Lower leg skin (tissue), 4 donors: ENCODE results near the gene ZNF160. TPM values are rescaled to one million over a fixed set of nuclear protein-coding genes. Genes with fewer than 3 reads are reported as not detected.
"Not testable (repeated sequence)": the region's sequence is repeated elsewhere in the genome, so short reads cannot be mapped to it uniquely, and the experiment has no call there.

Source experiments
- DNase-seq, 2 donors: peaks; one replicate each; pipeline ENCODE4 v3.0.0-alpha.2; 2019; ENCODE audit warnings: low spot score in 2 of 2
- H3K4me3 ChIP-seq: fragments of 200-600 bp; sonication (generic); 2 replicates; pipeline ENCODE4 v1.5.1; 2017; ENCODE audit warnings: mild to moderate bottlenecking, low read depth; ENCODE audit not compliant: poor library complexity, severe bottlenecking
- CTCF ChIP-seq, 3 donors: fragments of 450-650 bp; IDR thresholded peaks; one replicate each; pipeline ENCODE4 v1.5.1; 2016; ENCODE audit warnings: antibody characterized with exemption in 3 of 3, mild to moderate bottlenecking in 3 of 3, moderate library complexity in 2 of 3
- POLR2A ChIP-seq, 2 donors: fragments of 450-650 bp; IDR thresholded peaks; one replicate each; pipeline ENCODE4 v1.6.1; 2016 to 2017; ENCODE audit warnings: antibody characterized with exemption in 2 of 2, mild to moderate bottlenecking in 1 of 2, moderate library complexity in 1 of 2
- WGBS, 2 donors: methylation state at CpG; one replicate each; pipeline ENCODE4 v1.1.5; 2018; 5-methylcytosine and 5-hydroxymethylcytosine counted together
- intact Hi-C: fragments of 100-400 bp; cut with DNase I; formaldehyde crosslinking; loops from one replicate; pipeline ENCODE4 v1.15.0; 2023; ENCODE audit warnings: low total_unique reads
- total RNA-seq, 4 donors: library from RNA; depleted of rRNA; stranded (reverse); fragments of >200 nt; gene quantifications; one replicate each; pipeline ENCODE4 v1.1.0, GENCODE V29; 2016

ZNF160 gene
- total RNA-seq, 4 donors from 2014 or later = 22.6 to 38.0 (median 27.4) TPM

DNA sequence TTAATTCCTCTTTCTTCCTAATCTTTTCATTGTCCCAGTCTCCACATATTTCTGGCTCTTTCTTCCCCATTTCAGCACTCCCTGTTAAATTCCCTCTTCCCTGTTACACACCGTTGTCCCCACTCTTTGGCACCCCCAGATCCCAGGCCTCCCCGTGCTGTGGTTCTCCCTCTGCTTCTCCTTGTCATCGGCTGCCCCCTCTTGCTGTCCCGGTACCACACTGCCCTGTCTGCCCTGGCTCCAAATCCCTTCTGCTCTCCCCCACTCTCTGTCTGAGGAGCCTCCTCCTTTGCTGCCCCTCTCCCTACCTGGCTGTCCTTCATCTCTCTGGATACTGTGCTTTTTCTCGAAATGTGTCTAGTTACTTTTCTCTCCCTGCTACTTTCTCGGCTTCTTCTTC lies 28.5 kb upstream of the ZNF160 start:
- 28 to 35% methylated on average over 6 of the region's 6 CpGs for WGBS, 2 donors
- intact Hi-C loops = no loop called here
- no peak for DNase-seq
- TF ChIP-seq POLR2A (IDR thresholded peaks at IDR 0.05) (no peak), CTCF (IDR thresholded peaks at IDR 0.05) (no peak)
- H3K4me3 ChIP-seq = no peak overlapping the region

DNA sequence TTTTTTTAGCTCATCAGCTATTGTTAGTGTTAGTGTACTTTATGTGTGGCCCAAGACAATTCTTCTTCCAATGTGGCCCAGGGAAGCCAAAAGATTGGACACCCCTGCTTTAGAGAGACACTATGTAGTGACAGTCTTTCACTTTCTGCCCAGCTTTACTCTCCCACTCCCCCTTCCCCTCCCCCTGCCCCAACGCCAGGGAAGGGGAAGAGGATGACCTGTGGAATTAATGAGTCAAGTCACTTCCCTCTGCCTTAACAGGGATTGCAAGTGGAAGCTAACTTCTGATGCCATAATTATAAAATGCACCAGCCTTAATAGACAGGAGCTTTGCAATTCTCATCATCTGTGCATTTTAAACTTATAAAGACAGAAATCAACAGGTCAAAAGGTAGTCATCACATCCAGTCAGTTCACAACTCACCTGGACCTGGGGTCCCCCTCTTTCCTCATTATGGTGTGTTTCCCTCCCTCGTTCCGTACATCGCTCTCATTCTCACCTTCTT lies 27.9 kb upstream of the ZNF160 start:
- intact Hi-C loops = no loop called here
- no peak for DNase-seq
- H3K4me3 ChIP-seq = no peak overlapping the region
- no peak for TF ChIP-seq CTCF (IDR thresholded peaks at IDR 0.05)
- no peak for TF ChIP-seq POLR2A (IDR thresholded peaks at IDR 0.05)
- 76 to 92% methylated on average over 4 of the region's 4 CpGs for WGBS, 2 donors

- intact Hi-C loops = no loop called here
- no peak for DNase-seq
- H3K4me3 ChIP-seq = no peak overlapping the region
- WGBS, 2 donors = 77 to 79% methylated on average over 7 of the region's 7 CpGs
- TF ChIP-seq POLR2A (IDR thresholded peaks at IDR 0.05) = no peak
- TF ChIP-seq CTCF (IDR thresholded peaks at IDR 0.05) = no peak
These were observed 27.3 kb upstream of the ZNF160 start for GRCh38 chr19:53130506-53130905.

DNA sequence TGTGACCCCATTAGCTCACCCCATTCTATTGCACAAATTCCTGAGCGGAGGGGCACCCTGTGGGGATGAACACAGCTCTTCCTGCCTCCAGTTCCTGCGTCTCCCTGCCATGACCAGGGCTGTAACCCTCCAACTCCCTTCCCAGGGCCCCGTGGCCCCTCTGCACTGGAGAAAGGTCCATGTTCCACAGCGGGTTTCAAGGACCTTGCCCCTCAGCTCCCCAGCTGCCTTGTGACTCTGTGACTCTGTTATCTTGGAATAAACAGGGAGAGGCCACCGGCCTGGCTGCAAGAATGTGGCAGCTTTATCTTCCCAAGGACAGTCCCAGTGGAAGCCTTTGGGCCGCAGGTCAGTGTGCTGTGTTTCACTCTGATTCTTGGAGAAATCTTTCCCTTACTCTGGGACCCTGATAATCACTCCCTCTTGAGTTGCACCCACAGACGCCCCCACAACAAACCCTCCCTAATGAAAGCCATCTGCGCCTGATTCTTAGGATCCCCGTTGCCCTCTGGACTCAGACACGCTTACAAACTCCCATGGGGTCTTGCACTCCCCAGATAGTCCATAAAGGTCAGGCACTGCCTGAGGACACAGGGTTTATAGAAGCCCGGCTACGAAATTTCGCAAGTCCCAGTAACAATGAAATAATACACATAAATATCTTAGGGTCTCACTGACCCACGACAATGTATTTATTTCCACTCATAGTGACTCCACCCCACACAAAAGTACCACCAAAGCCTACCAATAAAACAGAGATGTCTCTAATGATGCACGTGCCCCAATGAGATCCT lies 23.7 kb upstream of the ZNF160 start:
- intact Hi-C loops, H3K4me3 ChIP-seq, DNase-seq: not testable (repeated sequence)
- WGBS, 2 donors = 69 to 86% methylated on average over 9 of the region's 15 CpGs

DNA sequence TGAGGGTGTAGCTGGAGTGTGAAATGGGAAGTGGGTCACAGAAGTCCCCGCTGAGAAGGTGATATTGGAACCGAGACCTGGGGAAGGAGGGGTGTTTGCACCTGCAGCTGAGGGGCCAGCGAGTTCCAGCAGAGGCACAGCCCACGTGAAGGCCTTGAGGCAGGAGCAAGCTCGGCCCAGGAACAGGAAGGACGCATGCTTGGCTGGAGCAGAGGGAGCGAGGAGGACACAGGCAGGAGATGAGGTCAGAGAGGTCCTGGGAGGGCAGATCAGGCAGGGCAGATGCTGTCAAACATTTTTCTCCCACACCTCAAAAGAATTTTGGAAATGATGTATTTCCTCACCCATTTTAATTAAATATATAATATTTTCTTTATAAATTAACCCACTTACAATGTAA lies 20.2 kb upstream of the ZNF160 start:
- 87 to 89% methylated on average over 7 of the region's 7 CpGs for WGBS, 2 donors
- no peak for TF ChIP-seq POLR2A (IDR thresholded peaks at IDR 0.05)
- no peak for TF ChIP-seq CTCF (IDR thresholded peaks at IDR 0.05)
- no peak overlapping the region for H3K4me3 ChIP-seq
- DNase-seq = no peak
- intact Hi-C loops = no loop called here

DNA sequence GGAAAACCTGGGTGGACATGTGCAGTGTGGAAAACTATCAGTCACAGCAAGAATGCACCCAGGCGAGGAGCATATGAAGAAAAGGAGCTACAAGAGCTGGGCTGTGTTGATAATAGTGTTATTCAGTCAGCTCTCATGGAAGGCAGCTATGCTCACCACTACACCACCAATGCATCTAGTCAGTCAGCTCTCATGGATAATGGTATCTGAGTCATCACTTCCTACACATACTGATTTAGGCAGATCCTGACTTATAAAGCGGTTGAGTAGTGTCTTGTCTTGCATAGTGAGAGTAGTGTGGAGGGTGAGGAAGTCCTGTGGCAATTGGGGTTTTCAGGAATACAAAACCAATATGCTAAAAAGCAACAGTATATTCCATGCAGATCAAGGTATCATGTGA lies 9.1 kb upstream of the ZNF160 start:
- no peak overlapping the region for H3K4me3 ChIP-seq
- intact Hi-C loops = no loop called here
- DNase-seq = no peak
- 98 to 100% methylated on average over 2 of the region's 2 CpGs for WGBS, 2 donors
- TF ChIP-seq CTCF (IDR thresholded peaks at IDR 0.05) = no peak
- no peak for TF ChIP-seq POLR2A (IDR thresholded peaks at IDR 0.05)
